Mesendoderm (in vitro differentiated cells): ENCODE data around the gene RAD50.
"Not testable (repeated sequence)": the region's sequence is repeated elsewhere in the genome, so short reads cannot be mapped to it uniquely, and the experiment has no call there.

Experiments used
- DNase-seq: peaks from one replicate; pipeline ENCODE4 v3.0.0; 2013
- H2AK5ac ChIP-seq: 2 replicates; pipeline ENCODE4 v1.6.1; 2013; ENCODE audit warnings: low read length, inconsistent platforms
- H2BK120ac ChIP-seq: 2 replicates; pipeline ENCODE4 v1.6.1; 2013; ENCODE audit warnings: low read depth, mild to moderate bottlenecking, low read length, moderate library complexity, mixed read lengths
- H2BK15ac ChIP-seq: replicated peaks from 2 replicates; pipeline ENCODE4 v1.6.1; 2013; ENCODE audit warnings: low read depth, mild to moderate bottlenecking, moderate library complexity
- H2BK5ac ChIP-seq: 2 replicates; pipeline ENCODE4 v1.6.1; 2013; ENCODE audit warnings: low read length, inconsistent platforms
- H3K18ac ChIP-seq: 2 replicates; pipeline ENCODE4 v1.6.1; 2013; ENCODE audit warnings: mild to moderate bottlenecking, low read length, mixed read lengths
- H3K23ac ChIP-seq: one replicate; pipeline ENCODE4 v1.6.1; 2013; ENCODE audit warnings: low read length
- H3K27ac ChIP-seq: 2 replicates; pipeline ENCODE4 v1.5.1; 2013; ENCODE audit warnings: low read depth, mild to moderate bottlenecking, inconsistent platforms, low read length, moderate library complexity
- H3K27me3 ChIP-seq: 2 replicates; pipeline ENCODE4 v1.6.1; 2013; ENCODE audit warnings: low read length, control low read depth, mild to moderate bottlenecking, inconsistent platforms; ENCODE audit not compliant: insufficient read depth, poor library complexity
- H3K36me3 ChIP-seq: 2 replicates; pipeline ENCODE4 v1.6.1; 2013; ENCODE audit warnings: low read length, inconsistent platforms; ENCODE audit not compliant: control insufficient read depth, insufficient read depth
- H3K4ac ChIP-seq: one replicate; pipeline ENCODE4 v1.6.1; 2013; ENCODE audit warnings: low read depth, mild to moderate bottlenecking, low read length, moderate library complexity
- H3K4me1 ChIP-seq: 2 replicates; pipeline ENCODE4 v1.6.1; 2013; ENCODE audit warnings: low read depth, low read length, inconsistent platforms; ENCODE audit not compliant: control insufficient read depth
- H3K4me2 ChIP-seq: 2 replicates; pipeline ENCODE4 v1.6.1; 2013; ENCODE audit warnings: low read length
- H3K4me3 ChIP-seq: 2 replicates; pipeline ENCODE4 v1.5.1; 2013; ENCODE audit warnings: mild to moderate bottlenecking, low read length
- H3K56ac ChIP-seq: one replicate; pipeline ENCODE4 v1.6.1; 2013; ENCODE audit warnings: low read length
- H3K79me1 ChIP-seq: 2 replicates; pipeline ENCODE4 v1.6.1; 2013; ENCODE audit warnings: low read length, inconsistent platforms
- H3K79me2 ChIP-seq: 2 replicates; pipeline ENCODE4 v1.6.1; 2013; ENCODE audit warnings: mild to moderate bottlenecking, low read length; ENCODE audit not compliant: control insufficient read depth, insufficient read depth
- H3K9ac ChIP-seq: 2 replicates; pipeline ENCODE4 v1.6.1; 2013; ENCODE audit warnings: low read length, inconsistent platforms
- H4K5ac ChIP-seq: one replicate; pipeline ENCODE4 v1.6.1; 2013; ENCODE audit warnings: low read length
- H4K8ac ChIP-seq: one replicate; pipeline ENCODE4 v1.6.1; 2013; ENCODE audit warnings: low read depth, mild to moderate bottlenecking, control low read depth, low read length, moderate library complexity
- WGBS: extraction: QIAGEN DNeasy Blood & Tissue Kit; methylation state at CpG from one replicate; pipeline ENCODE4 v1.1.7; 2013; ENCODE audit warnings: low lambda C conversion rate, missing lambda C conversion rate; ENCODE audit not compliant: insufficient coverage; ENCODE audit errors: extremely low coverage; 5-methylcytosine and 5-hydroxymethylcytosine counted together

Gene RAD50

GRCh38 chr5:132559383-132560060, 2.7 kb downstream of the RAD50 start:
- Histone ChIP-seq H3K27ac (no peak overlapping the region), H3K9ac (no peak overlapping the region), H2AK5ac (no peak overlapping the region), H3K27me3 (no peaks in the 10 kb centered on the region), H3K4me3 (no peak overlapping the region), H3K79me2 (no peaks in the 10 kb centered on the region), H3K18ac (no peak overlapping the region), H3K23ac (no peak overlapping the region), H3K79me1 (peaks cover 1% of the 10 kb centered on the region), H3K4me1 (peaks cover 2% of the 10 kb centered on the region), H4K5ac (no peak overlapping the region), H3K36me3 (no peaks in the 10 kb centered on the region), H4K8ac (no peak overlapping the region), H2BK15ac (no peak overlapping the region), H3K4me2 (no peak overlapping the region), H3K56ac (no peak overlapping the region), H3K4ac (no peak overlapping the region), H2BK5ac (no peak overlapping the region), H2BK120ac (no peak overlapping the region)
- WGBS, result no CpG with 5 or more reads among the region's 2 CpGs
- no peak for DNase-seq

GRCh38 chr5:132561601-132562000, 4.8 kb downstream of the RAD50 start:
- no CpG with 5 or more reads among the region's 3 CpGs for WGBS
- H2AK5ac ChIP-seq, result no peak overlapping the region
- peak; percentile 54 for DNase-seq

DNA sequence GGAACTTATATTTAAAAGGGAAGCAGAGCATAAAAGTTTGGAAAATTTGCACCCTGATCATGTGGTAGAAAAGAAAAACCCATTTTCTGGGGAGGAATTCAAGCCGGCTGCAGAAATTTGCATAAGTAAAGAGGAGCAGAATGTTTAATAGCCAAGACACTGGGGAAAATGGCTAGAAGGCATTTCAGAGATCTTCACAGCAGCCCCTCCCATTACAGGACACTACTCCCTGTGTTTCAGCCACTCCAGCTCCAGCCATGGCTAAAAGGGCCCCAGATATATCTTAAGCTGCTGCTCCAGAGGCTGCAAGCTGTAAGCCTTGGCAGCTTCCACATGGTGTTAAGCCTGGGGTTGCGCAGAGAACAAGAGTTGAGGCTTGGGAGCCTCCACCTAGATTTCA, 7.8 kb downstream of the RAD50 start:
- not testable (repeated sequence) for H2BK120ac ChIP-seq, H3K23ac ChIP-seq, H3K79me1 ChIP-seq, H3K4me1 ChIP-seq, H3K79me2 ChIP-seq, H4K8ac ChIP-seq, H3K27me3 ChIP-seq, H2BK15ac ChIP-seq, H4K5ac ChIP-seq, H3K18ac ChIP-seq, DNase-seq, H3K4me2 ChIP-seq, H3K4ac ChIP-seq, H3K36me3 ChIP-seq, H3K9ac ChIP-seq, H3K4me3 ChIP-seq, H3K56ac ChIP-seq, H3K27ac ChIP-seq, H2AK5ac ChIP-seq, H2BK5ac ChIP-seq
- no CpG with 5 or more reads among the region's 2 CpGs for WGBS

More at GRCh38 chr5:132561601-132562000, 4.8 kb downstream of the RAD50 start:
- no peak overlapping the region for H4K5ac ChIP-seq
- H3K18ac ChIP-seq, result no peak overlapping the region
- H3K36me3 ChIP-seq, result peaks cover 2% of the 10 kb centered on the region
- H2BK120ac ChIP-seq, result no peak overlapping the region
- H3K4ac ChIP-seq, result no peak overlapping the region
- no peaks in the 10 kb centered on the region for H3K79me2 ChIP-seq
- no peak overlapping the region for H3K4me2 ChIP-seq
- no peak overlapping the region for H2BK5ac ChIP-seq
- no peak overlapping the region for H3K27ac ChIP-seq
- H3K56ac ChIP-seq, result no peak overlapping the region
- H3K9ac ChIP-seq, result no peak overlapping the region
- H3K27me3 ChIP-seq, result no peaks in the 10 kb centered on the region
- H3K79me1 ChIP-seq, result peaks cover 4% of the 10 kb centered on the region
- H4K8ac ChIP-seq, result no peak overlapping the region
- no peak overlapping the region for H3K23ac ChIP-seq
- no peak overlapping the region for H3K4me3 ChIP-seq
- H2BK15ac ChIP-seq, result no peak overlapping the region
- no peaks in the 10 kb centered on the region for H3K4me1 ChIP-seq

DNA sequence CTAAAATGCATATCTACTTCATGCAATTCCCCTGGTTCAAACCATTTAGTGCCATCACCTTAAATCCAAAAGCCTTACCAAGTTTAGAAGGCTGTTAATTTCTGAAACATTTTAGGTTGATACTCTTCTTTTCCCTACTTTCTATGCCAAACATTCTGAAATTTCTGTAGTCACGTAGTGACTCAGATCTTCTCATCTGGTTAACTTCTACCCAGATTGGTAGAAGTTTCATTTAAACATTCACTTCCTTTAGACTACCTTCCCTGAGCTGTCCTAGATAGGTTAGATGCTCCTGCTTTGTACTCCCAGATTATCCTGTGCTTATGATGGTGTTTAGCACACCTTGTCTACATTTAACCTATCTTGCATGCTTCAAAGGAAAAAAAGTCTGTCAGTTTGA, 9.9 kb downstream of the RAD50 start:
- H3K79me2 ChIP-seq, result no peaks in the 10 kb centered on the region
- WGBS, result no CpG with 5 or more reads among the region's 1 CpG
- DNase-seq, result no peak
- H3K36me3 ChIP-seq, result peaks cover 2% of the 10 kb centered on the region
- H3K4me1 ChIP-seq, result no peaks in the 10 kb centered on the region
- H4K5ac ChIP-seq, result no peak overlapping the region
- peaks cover 2% of the 10 kb centered on the region for H3K79me1 ChIP-seq
- H2BK5ac ChIP-seq, result no peak overlapping the region
- no peak overlapping the region for H2BK15ac ChIP-seq
- H3K18ac ChIP-seq, result no peak overlapping the region
- no peak overlapping the region for H2AK5ac ChIP-seq
- no peaks in the 10 kb centered on the region for H3K27me3 ChIP-seq
- no peak overlapping the region for H3K4ac ChIP-seq
- no peak overlapping the region for H3K27ac ChIP-seq
- no peak overlapping the region for H3K4me2 ChIP-seq
- H3K4me3 ChIP-seq, result no peak overlapping the region
- H3K56ac ChIP-seq, result no peak overlapping the region
- no peak overlapping the region for H2BK120ac ChIP-seq
- no peak overlapping the region for H3K23ac ChIP-seq
- no peak overlapping the region for H3K9ac ChIP-seq
- no peak overlapping the region for H4K8ac ChIP-seq

- Histone ChIP-seq H3K9ac (no peak overlapping the region), H3K18ac (no peak overlapping the region), H3K36me3 (no peaks in the 10 kb centered on the region), H3K79me2 (no peaks in the 10 kb centered on the region), H3K4ac (no peak overlapping the region), H3K23ac (no peak overlapping the region), H3K4me1 (no peaks in the 10 kb centered on the region), H4K8ac (no peak overlapping the region), H3K27ac (no peak overlapping the region), H3K79me1 (no peaks in the 10 kb centered on the region), H3K27me3 (no peaks in the 10 kb centered on the region), H3K4me3 (no peak overlapping the region), H4K5ac (no peak overlapping the region), H2BK15ac (no peak overlapping the region), H3K56ac (no peak overlapping the region), H2AK5ac (no peak overlapping the region), H3K4me2 (no peak overlapping the region), H2BK5ac (no peak overlapping the region), H2BK120ac (no peak overlapping the region)
- no peak for DNase-seq
- WGBS, result no CpG with 5 or more reads among the region's 1 CpG
Observed at GRCh38 chr5:132576123-132576522, 19.3 kb downstream of the RAD50 start.

DNA sequence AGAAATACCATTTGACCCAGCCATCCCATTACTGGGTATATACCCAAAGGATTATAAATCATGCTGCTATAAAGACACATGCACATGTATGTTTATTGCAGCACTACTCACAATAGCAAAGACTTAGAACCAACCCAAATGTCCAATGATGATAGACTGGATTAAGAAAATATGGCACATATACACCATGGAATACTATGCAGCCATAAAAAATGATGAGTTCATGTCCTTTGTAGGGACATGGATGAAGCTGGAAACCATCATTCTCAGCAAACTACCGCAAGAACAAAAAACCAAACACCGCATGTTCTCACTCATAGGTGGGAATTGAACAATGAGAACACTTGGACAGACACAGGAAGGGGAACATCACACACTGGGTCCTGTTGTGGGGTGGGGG, 27.8 kb downstream of the RAD50 start:
- not testable (repeated sequence) for H2BK5ac ChIP-seq, H2AK5ac ChIP-seq, H3K36me3 ChIP-seq, H3K56ac ChIP-seq, H3K27me3 ChIP-seq, H3K4me2 ChIP-seq, H3K4me3 ChIP-seq, H3K18ac ChIP-seq, H4K8ac ChIP-seq, H3K79me2 ChIP-seq, H3K9ac ChIP-seq, H2BK120ac ChIP-seq, H3K79me1 ChIP-seq, H3K4ac ChIP-seq, DNase-seq, H3K27ac ChIP-seq, H4K5ac ChIP-seq, H3K4me1 ChIP-seq, H2BK15ac ChIP-seq, H3K23ac ChIP-seq
- WGBS, result no CpG with 5 or more reads among the region's 2 CpGs
